OCI-LY3 (cell line): ENCODE measurements around the gene STRADA.

Source experiments
- H2AFZ ChIP-seq: fragments of 200-600, 300-600 bp; shearing (Covaris generic); 2 replicates; pipeline ENCODE4 v1.6.0; 2014; ENCODE audit warnings: antibody characterized with exemption, low read depth, low read length
- H3K27ac ChIP-seq: fragments of 200-600, 300-600 bp; sonication (generic); 2 replicates; pipeline ENCODE4 v1.5.1; 2014; ENCODE audit warnings: mild to moderate bottlenecking, low read length, moderate library complexity, mixed read lengths
- H3K27me3 ChIP-seq: fragments of 200-600, 300-600 bp; sonication (generic); 2 replicates; pipeline ENCODE4 v1.6.1; 2014; ENCODE audit warnings: low read depth, low read length, mixed read lengths
- H3K36me3 ChIP-seq: fragments of 200-600, 300-600 bp; sonication (generic); replicated peaks from 2 replicates; pipeline ENCODE3; 2014; ENCODE audit warnings: low read depth, low read length, mixed read lengths
- H3K4me1 ChIP-seq: fragments of 300-600, 200-600 bp; sonication (generic); 2 replicates; pipeline ENCODE4 v1.6.1; 2014; ENCODE audit warnings: low read length, mixed read lengths
- H3K4me2 ChIP-seq: fragments of 200-600, 300-600 bp; sonication (generic); 2 replicates; pipeline ENCODE4 v1.6.1; 2014; ENCODE audit warnings: low read length, mixed read lengths
- H3K4me3 ChIP-seq: fragments of 300-600, 200-600 bp; sonication (generic); 2 replicates; pipeline ENCODE4 v1.5.1; 2014; ENCODE audit warnings: antibody characterized with exemption, mild to moderate bottlenecking, low read length, moderate library complexity
- H3K79me2 ChIP-seq: fragments of 300-600, 200-600 bp; shearing (Covaris generic); 2 replicates; pipeline ENCODE4 v1.6.1; 2014; ENCODE audit warnings: mild to moderate bottlenecking, low read length, mixed read lengths
- H3K9ac ChIP-seq: fragments of 300-600, 200-600 bp; shearing (Covaris generic); 2 replicates; pipeline ENCODE4 v1.6.0; 2014; ENCODE audit warnings: mild to moderate bottlenecking, low read length, moderate library complexity
- H3K9me3 ChIP-seq: fragments of 200-600, 300-600 bp; shearing (Covaris generic); 2 replicates; pipeline ENCODE4 v1.6.1; 2014; ENCODE audit warnings: low read length, mixed read lengths; ENCODE audit not compliant: insufficient read depth
- H4K20me1 ChIP-seq: fragments of 200-600, 300-600 bp; sonication (generic); 2 replicates; pipeline ENCODE4 v1.6.1; 2016; ENCODE audit warnings: low read length, mixed read lengths; ENCODE audit not compliant: insufficient read depth
- CTCF ChIP-seq: fragments of 200-600, 300-600 bp; sonication (generic); IDR thresholded peaks from 2 replicates; pipeline ENCODE4 v1.5.1; 2014; ENCODE audit warnings: antibody characterized with exemption, low read length, low read depth
- EZH2phosphoT487 ChIP-seq: fragments of 200-600 bp; shearing (Covaris generic); IDR thresholded peaks from 2 replicates; pipeline ENCODE4 v1.6.1; 2018; ENCODE audit warnings: antibody characterized with exemption, mixed run types, low read depth

The STRADA gene

GRCh38 chr17:63675607-63676546 lies 65.7 kb downstream of the STRADA start:
- Histone ChIP-seq H4K20me1 (no peaks in the 10 kb centered on the region), H3K27me3 (no peaks in the 10 kb centered on the region), H3K9me3 (no peaks in the 10 kb centered on the region), H3K4me1 (no peaks in the 10 kb centered on the region), H3K79me2 (no peaks in the 10 kb centered on the region), H3K9ac (no peak overlapping the region), H3K4me3 (no peak overlapping the region), H2AFZ (no peak overlapping the region), H3K4me2 (no peak overlapping the region), H3K27ac (no peak overlapping the region), H3K36me3 (peaks cover 3% of the 10 kb centered on the region)
- TF ChIP-seq EZH2phosphoT487 (no peak), CTCF (no peak)

GRCh38 chr17:63675231-63675606 lies 66.4 kb downstream of the STRADA start:
- H3K4me2 ChIP-seq, result no peak overlapping the region

GRCh38 chr17:63672856-63673255 lies 68.7 kb downstream of the STRADA start:
- H3K4me3 ChIP-seq, result no peak overlapping the region
- no peaks in the 10 kb centered on the region for H3K79me2 ChIP-seq
- H3K27me3 ChIP-seq, result no peaks in the 10 kb centered on the region
- H3K4me2 ChIP-seq, result no peak overlapping the region
- no peaks in the 10 kb centered on the region for H3K9me3 ChIP-seq
- no peak overlapping the region for H2AFZ ChIP-seq
- peaks cover 3% of the 10 kb centered on the region for H3K36me3 ChIP-seq
- H3K9ac ChIP-seq, result no peak overlapping the region
- TF ChIP-seq EZH2phosphoT487 (no peak), CTCF (no peak)
- H3K4me1 ChIP-seq, result no peaks in the 10 kb centered on the region
- no peak overlapping the region for H3K27ac ChIP-seq
- no peaks in the 10 kb centered on the region for H4K20me1 ChIP-seq

More at GRCh38 chr17:63675231-63675606, 66.4 kb downstream of the STRADA start:
- TF ChIP-seq CTCF (no peak), EZH2phosphoT487 (no peak)
- peaks cover 3% of the 10 kb centered on the region for H3K36me3 ChIP-seq
- H3K4me3 ChIP-seq, result no peak overlapping the region
- H4K20me1 ChIP-seq, result no peaks in the 10 kb centered on the region
- H3K79me2 ChIP-seq, result no peaks in the 10 kb centered on the region
- H2AFZ ChIP-seq, result no peak overlapping the region
- no peak overlapping the region for H3K9ac ChIP-seq
- no peak overlapping the region for H3K27ac ChIP-seq
- H3K27me3 ChIP-seq, result no peaks in the 10 kb centered on the region
- no peaks in the 10 kb centered on the region for H3K9me3 ChIP-seq
- H3K4me1 ChIP-seq, result no peaks in the 10 kb centered on the region

GRCh38 chr17:63665527-63666214 lies 75.9 kb downstream of the STRADA start:
- TF ChIP-seq EZH2phosphoT487 (no peak), CTCF (no peak)
- Histone ChIP-seq H3K4me2 (no peak overlapping the region), H3K9me3 (no peaks in the 10 kb centered on the region), H3K4me1 (peaks cover 8% of the 10 kb centered on the region), H3K36me3 (no peaks in the 10 kb centered on the region), H3K79me2 (no peaks in the 10 kb centered on the region), H2AFZ (no peak overlapping the region), H3K27ac (no peak overlapping the region), H3K9ac (no peak overlapping the region), H3K27me3 (no peaks in the 10 kb centered on the region), H4K20me1 (no peaks in the 10 kb centered on the region), H3K4me3 (no peak overlapping the region)
